Endothelial cell of umbilical vein (primary cell): ENCODE results near the gene TNFSF9. TPM values are rescaled to one million over a fixed set of nuclear protein-coding genes. Genes with fewer than 3 reads are reported as not detected.

ENCODE experiments used
- BruUV-seq: library from RNA; stranded (reverse); fragments of 400-500 nt; replicated peaks from 2 replicates; lab custom pipeline; 2021; lab: Mats Ljungman, UMichigan
- CTCF ChIA-PET: fragments of 300-600, 350-600 bp; sonication (Branson Sonifier 250); formaldehyde crosslinking; loops from one replicate; lab custom pipeline; 2021; ENCODE audit warnings: antibody characterized with exemption, inconsistent platforms; lab: Charles Lee
- POLR2A ChIA-PET: fragments of 300-600, 350-600 bp; sonication (Branson Sonifier 250); formaldehyde crosslinking; loops from one replicate; lab custom pipeline; 2021; ENCODE audit warnings: antibody characterized with exemption, inconsistent platforms; lab: Charles Lee
- DNase-seq: peaks from one replicate; pipeline ENCODE4 v3.0.0-alpha.2; 2011; ENCODE audit warnings: low read depth, low spot score
- FAIRE-seq: peaks from 2 replicates; lab custom pipeline; 2011; peaks lifted over from hg19 to GRCh38; lab: Jason Lieb, UNC
- H2AFZ ChIP-seq: 2 replicates; pipeline ENCODE4 v1.6.0; 2012; ENCODE audit warnings: low read depth, low read length, control low read depth, inconsistent platforms
- H3K27ac ChIP-seq: 2 replicates; pipeline ENCODE4 v1.5.1; 2011; ENCODE audit warnings: low read depth, mild to moderate bottlenecking, control low read depth, low read length, moderate library complexity; ENCODE audit not compliant: insufficient read depth
- H3K27me3 ChIP-seq, 2 experiments: 2 replicates each; pipeline versions ENCODE4 v1.6.0 to v1.6.1; 2011; ENCODE audit warnings: low read length in 2 of 2, mixed read lengths in 1 of 2; ENCODE audit not compliant: control insufficient read depth in 2 of 2, insufficient read depth in 2 of 2
- H3K36me3 ChIP-seq, 2 experiments: 2 replicates in 1 of 2; 3 replicates in 1 of 2; pipeline ENCODE4 v1.5.1; 2011; ENCODE audit warnings: low read length in 2 of 2, mild to moderate bottlenecking in 1 of 2, moderate library complexity in 1 of 2; ENCODE audit not compliant: control insufficient read depth in 2 of 2, insufficient read depth in 2 of 2; ENCODE audit errors: extremely low read depth in 1 of 2
- H3K4me1 ChIP-seq: 3 replicates; pipeline ENCODE4 v1.5.1; 2011; ENCODE audit warnings: mild to moderate bottlenecking, low read length; ENCODE audit not compliant: control insufficient read depth, insufficient read depth; ENCODE audit errors: extremely low read depth
- H3K4me2 ChIP-seq: 2 replicates; pipeline ENCODE4 v1.6.1; 2011; ENCODE audit warnings: low read length, control low read depth, mixed read lengths; ENCODE audit not compliant: insufficient read depth
- H3K4me3 ChIP-seq, 3 experiments: fragments of 200-600 bp in 1 of 3; sonication (generic), shearing (Covaris generic) in 1 of 3; replicated peaks in 1 of 3; 2 replicates each; pipeline ENCODE4 v1.5.1; 2011 to 2016; ENCODE audit warnings: control low read depth in 3 of 3, low read length in 3 of 3, mild to moderate bottlenecking in 2 of 3, inconsistent platforms in 1 of 3, low read depth in 1 of 3, moderate library complexity in 1 of 3; ENCODE audit not compliant: insufficient read depth in 1 of 3
- H3K79me2 ChIP-seq: 2 replicates; pipeline ENCODE4 v1.6.0; 2012; ENCODE audit warnings: low read length, inconsistent platforms; ENCODE audit not compliant: control insufficient read depth, insufficient read depth
- H3K9ac ChIP-seq: replicated peaks from 2 replicates; pipeline ENCODE3; 2011; ENCODE audit warnings: low read length, control low read depth; ENCODE audit not compliant: insufficient read depth; ENCODE audit errors: extremely low read depth
- H3K9me1 ChIP-seq: replicated peaks from 3 replicates; pipeline ENCODE4 v1.6.0; 2011; ENCODE audit warnings: mild to moderate bottlenecking, low read length; ENCODE audit not compliant: control insufficient read depth, insufficient read depth; ENCODE audit errors: extremely low read depth
- H3K9me3 ChIP-seq: replicated peaks from 2 replicates; pipeline ENCODE4 v1.5.1; 2012; ENCODE audit warnings: low read length, inconsistent platforms; ENCODE audit not compliant: control insufficient read depth, insufficient read depth
- H4K20me1 ChIP-seq: replicated peaks from 2 replicates; pipeline ENCODE3; 2011; ENCODE audit warnings: mild to moderate bottlenecking, low read length; ENCODE audit not compliant: control insufficient read depth, insufficient read depth; ENCODE audit errors: extremely low read depth
- EZH2 ChIP-seq: IDR thresholded peaks from 2 replicates; pipeline ENCODE4 v1.6.1; 2012; ENCODE audit warnings: borderline replicate concordance, low read depth, mild to moderate bottlenecking, moderate library complexity, low read length, inconsistent platforms; ENCODE audit not compliant: severe bottlenecking
- FOS ChIP-seq: IDR thresholded peaks from 2 replicates; pipeline ENCODE4 v1.6.1; 2011; ENCODE audit warnings: mild to moderate bottlenecking, low read length, moderate library complexity, borderline replicate concordance; ENCODE audit not compliant: insufficient read depth
- GATA2 ChIP-seq: IDR thresholded peaks from 2 replicates; pipeline ENCODE4 v1.7.0; 2011; ENCODE audit warnings: low read depth, mild to moderate bottlenecking, moderate library complexity, mixed read lengths, low read length; ENCODE audit not compliant: insufficient read length, insufficient read depth
- JUN ChIP-seq: IDR thresholded peaks from 2 replicates; pipeline ENCODE4 v1.6.1; 2011; ENCODE audit warnings: borderline replicate concordance, low read depth; ENCODE audit not compliant: insufficient read length, insufficient read depth
- MYC ChIP-seq: IDR thresholded peaks from one replicate; pipeline ENCODE4 v1.6.1; 2011; ENCODE audit warnings: mild to moderate bottlenecking, low read depth, low read length
- POLR2A ChIP-seq: IDR thresholded peaks from 2 replicates; pipeline ENCODE4 v1.6.1; 2012; ENCODE audit warnings: low read depth, mild to moderate bottlenecking, control low read depth, low read length
- POLR2AphosphoS5 ChIP-seq: IDR thresholded peaks from 2 replicates; pipeline ENCODE4 v1.6.1; 2012; ENCODE audit warnings: low read depth, mild to moderate bottlenecking, control low read depth, low read length, moderate library complexity; ENCODE audit not compliant: insufficient read depth
- dilution Hi-C: fragments of 300-500 bp; cut with MboI; formaldehyde crosslinking; loops from one replicate; pipeline ENCODE4 v1.15.0; 2019; ENCODE audit warnings: low sequenced_read_pairs; ENCODE audit not compliant: extremely low pct_ligation_motif_present
- intact Hi-C: fragments of 100-400 bp; cut with micrococcal nuclease; formaldehyde crosslinking; loops from one replicate; pipeline ENCODE4 v1.10.0; 2022
- polyA plus RNA-seq, 4 experiments: library from polyadenylated mRNA; depleted of rRNA in 3 of 4; stranded (reverse) in 3 of 4; unstranded in 1 of 4; fragments of >200 nt; gene quantifications; 2 replicates each; pipeline versions ENCODE4 v1.2.1 to v1.2.3, GENCODE V29; 2011 to 2012; ENCODE audit warnings: missing spikeins in 1 of 4
- total RNA-seq: library from RNA; stranded (reverse); gene quantifications from 2 replicates; pipeline ENCODE4 v1.2.3, GENCODE V29; 2021
- TF ChIP-seq, protein P1 (sequence below): IDR thresholded peaks from 2 replicates; pipeline ENCODE4 v1.6.1; 2011; ENCODE audit not compliant: insufficient read depth, insufficient read length
- TF ChIP-seq, protein P2 (sequence below), 2 donors: IDR thresholded peaks; 1 replicate in 1 of 2; 2 replicates in 1 of 2; pipeline ENCODE4 v1.5.1; 2011; ENCODE audit warnings: low read length in 2 of 2, mild to moderate bottlenecking in 2 of 2, moderate library complexity in 2 of 2, control low read depth in 1 of 2, inconsistent platforms in 1 of 2, low read depth in 1 of 2; ENCODE audit not compliant: insufficient read depth in 1 of 2; ENCODE audit errors: extremely low read depth in 1 of 2

Gene TNFSF9
- total and polyA plus RNA-seq, 2 donors (not counting 3 experiments of a cell fraction or from before 2014, with no cell fraction given): 0.52 to 0.53 TPM

DNA sequence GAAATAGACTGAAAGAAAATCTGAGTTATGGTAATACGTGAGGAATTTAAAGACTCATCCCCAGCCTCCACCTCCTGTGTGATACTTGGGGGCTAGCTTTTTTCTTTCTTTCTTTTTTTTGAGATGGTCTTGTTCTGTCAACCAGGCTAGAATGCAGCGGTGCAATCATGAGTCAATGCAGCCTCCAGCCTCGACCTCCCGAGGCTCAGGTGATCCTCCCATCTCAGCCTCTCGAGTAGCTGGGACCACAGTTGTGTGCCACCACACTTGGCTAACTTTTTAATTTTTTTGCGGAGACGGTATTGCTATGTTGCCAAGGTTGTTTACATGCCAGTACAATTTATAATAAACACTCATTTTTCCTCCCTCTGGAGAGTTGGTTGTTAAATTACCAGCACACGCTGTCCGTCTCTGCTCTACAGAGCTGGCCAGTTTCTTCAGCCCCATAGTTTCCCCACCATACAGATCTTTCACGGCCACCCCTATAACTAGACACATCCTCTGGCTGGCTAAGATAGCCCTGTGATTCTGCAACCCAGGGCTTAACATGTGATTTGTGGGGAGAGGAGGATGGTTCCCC lies 4.8 kb downstream of the TNFSF9 start:
- H3K9me3 ChIP-seq: no peaks in the 10 kb centered on the region
- no peak overlapping the region for H3K27ac ChIP-seq
- H3K36me3 ChIP-seq: no peaks in the 10 kb centered on the region
- peaks cover 4% of the 10 kb centered on the region for H3K4me1 ChIP-seq
- H3K9ac ChIP-seq: no peak overlapping the region
- BruUV-seq: no TSS peak
- TF ChIP-seq JUN (no peak), POLR2A (no peak), GATA2 (no peak), EZH2 (no peak), POLR2AphosphoS5 (no peak), MYC (no peak), FOS (no peak)
- TF ChIP-seq, protein P1, sequence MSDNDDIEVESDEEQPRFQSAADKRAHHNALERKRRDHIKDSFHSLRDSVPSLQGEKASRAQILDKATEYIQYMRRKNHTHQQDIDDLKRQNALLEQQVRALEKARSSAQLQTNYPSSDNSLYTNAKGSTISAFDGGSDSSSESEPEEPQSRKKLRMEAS: no peak
- TF ChIP-seq, protein P2, sequence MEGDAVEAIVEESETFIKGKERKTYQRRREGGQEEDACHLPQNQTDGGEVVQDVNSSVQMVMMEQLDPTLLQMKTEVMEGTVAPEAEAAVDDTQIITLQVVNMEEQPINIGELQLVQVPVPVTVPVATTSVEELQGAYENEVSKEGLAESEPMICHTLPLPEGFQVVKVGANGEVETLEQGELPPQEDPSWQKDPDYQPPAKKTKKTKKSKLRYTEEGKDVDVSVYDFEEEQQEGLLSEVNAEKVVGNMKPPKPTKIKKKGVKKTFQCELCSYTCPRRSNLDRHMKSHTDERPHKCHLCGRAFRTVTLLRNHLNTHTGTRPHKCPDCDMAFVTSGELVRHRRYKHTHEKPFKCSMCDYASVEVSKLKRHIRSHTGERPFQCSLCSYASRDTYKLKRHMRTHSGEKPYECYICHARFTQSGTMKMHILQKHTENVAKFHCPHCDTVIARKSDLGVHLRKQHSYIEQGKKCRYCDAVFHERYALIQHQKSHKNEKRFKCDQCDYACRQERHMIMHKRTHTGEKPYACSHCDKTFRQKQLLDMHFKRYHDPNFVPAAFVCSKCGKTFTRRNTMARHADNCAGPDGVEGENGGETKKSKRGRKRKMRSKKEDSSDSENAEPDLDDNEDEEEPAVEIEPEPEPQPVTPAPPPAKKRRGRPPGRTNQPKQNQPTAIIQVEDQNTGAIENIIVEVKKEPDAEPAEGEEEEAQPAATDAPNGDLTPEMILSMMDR (IDR thresholded peaks at IDR 0.05; ENCODE audit: extremely low read depth in 1 of 2, insufficient read depth in 1 of 2, low read depth in 1 of 2, low read length in 2 of 2): no peak
- DNase-seq (no peak), FAIRE-seq (no peak)
- no peak overlapping the region for H3K4me3 ChIP-seq
- CTCF ChIA-PET: interaction anchor here (1.7 kb wide), 1 partner anchor 19 kb away, joined by 7 read pairs; no protein-coding TSS in a partner anchor
- no peak overlapping the region for H2AFZ ChIP-seq
- H3K4me2 ChIP-seq: no peak overlapping the region
- no peaks in the 10 kb centered on the region for H4K20me1 ChIP-seq
- intact Hi-C loops: no loop called here
- H3K79me2 ChIP-seq: no peaks in the 10 kb centered on the region
- dilution Hi-C loops: no loop called here
- POLR2A ChIA-PET: interaction anchor here (0.6 kb wide), 1 partner anchor 12 kb away, joined by 4 read pairs; no protein-coding TSS in a partner anchor
- no peaks in the 10 kb centered on the region for H3K9me1 ChIP-seq
- H3K27me3 ChIP-seq: peaks cover 17 to 18% of the 10 kb centered on the region in 2 experiments
